K562 (cell line): ENCODE measurements around the gene NABP1. TPM values are rescaled to one million over a fixed set of nuclear protein-coding genes. Genes with fewer than 3 reads are reported as not detected.

Source experiments
- ATF3 ChIP-seq, 2 experiments: fragments of 450-650 bp in 1 of 2; sonication (generic) in 1 of 2; formaldehyde crosslinking in 1 of 2; IDR thresholded peaks in 1 of 2; conservative IDR thresholded peaks in 1 of 2; 2 replicates each; pipeline versions ENCODE4 v1.6.1 to v1.8.1; 2016 to 2023; ENCODE audit warnings: mild to moderate bottlenecking in 2 of 2, moderate library complexity in 2 of 2, inconsistent platforms in 1 of 2, missing genetic modification reagents in 1 of 2
- CBFA2T3 ChIP-seq: fragments of 450-650 bp; IDR thresholded peaks from 2 replicates; pipeline ENCODE4 v1.6.1; 2017
- CCNT2 ChIP-seq: IDR thresholded peaks from 2 replicates; pipeline ENCODE4 v1.6.1; 2011; ENCODE audit warnings: borderline replicate concordance, low read depth, mild to moderate bottlenecking, moderate library complexity, mixed read lengths, low read length; ENCODE audit not compliant: insufficient read length; ENCODE audit errors: extremely low read depth
- COPS2 ChIP-seq: fragments of 450-650 bp; conservative IDR thresholded peaks from 2 replicates; pipeline ENCODE4 v1.6.1; 2016; ENCODE audit warnings: mild to moderate bottlenecking, moderate library complexity
- DPF2 ChIP-seq: fragments of 450-650 bp; IDR thresholded peaks from 2 replicates; pipeline ENCODE4 v1.6.1; 2016
- ILF3 ChIP-seq: fragments of 450-650 bp; IDR thresholded peaks from 2 replicates; pipeline ENCODE4 v1.6.1; 2018; ENCODE audit warnings: antibody characterized with exemption, mild to moderate bottlenecking, moderate library complexity, borderline replicate concordance
- KLF13 ChIP-seq: fragments of 450-650 bp; IDR thresholded peaks from 2 replicates; pipeline ENCODE4 v1.6.1; 2016; ENCODE audit warnings: missing genetic modification characterization, low read depth, mild to moderate bottlenecking, missing compliant biosample characterization, moderate library complexity, borderline replicate concordance
- MBD1 ChIP-seq: fragments of 250-450 bp; sonication (Bioruptor Pico); IDR thresholded peaks from 2 replicates; pipeline ENCODE4 v1.8.0; 2022; ENCODE audit warnings: inconsistent platforms
- MYC ChIP-seq, 2 experiments: fragments of 250-450 bp in 1 of 2; sonication (Bioruptor Pico) in 1 of 2; IDR thresholded peaks; 2 replicates each; pipeline versions ENCODE4 v1.5.1 to v1.6.1; 2012 to 2021; ENCODE audit warnings: low read depth in 2 of 2, borderline replicate concordance in 1 of 2, improper control_type of control experiment in 1 of 2, low read length in 1 of 2, mild to moderate bottlenecking in 1 of 2, moderate library complexity in 1 of 2
- SIN3A ChIP-seq, 2 experiments: fragments of 150-350 bp in 1 of 2; IDR thresholded peaks; 2 replicates each; pipeline ENCODE4 v1.6.1; 2011 to 2016; ENCODE audit warnings: borderline replicate concordance in 2 of 2, low read depth in 2 of 2, low read length in 2 of 2, mild to moderate bottlenecking in 2 of 2, moderate library complexity in 2 of 2; ENCODE audit not compliant: control insufficient read depth in 1 of 2
- SP1 ChIP-seq: sonication (generic); formaldehyde crosslinking; IDR thresholded peaks from 2 replicates; pipeline ENCODE4 v1.8.1; 2022; ENCODE audit warnings: mild to moderate bottlenecking, missing genetic modification reagents
- TOE1 ChIP-seq, 2 experiments: fragments of 450-650 bp in 1 of 2; sonication (generic) in 1 of 2; formaldehyde crosslinking in 1 of 2; IDR thresholded peaks; 2 replicates each; pipeline versions ENCODE4 v1.7.1 to v1.8.0; 2016 to 2022; ENCODE audit warnings: borderline replicate concordance in 2 of 2, mild to moderate bottlenecking in 2 of 2, antibody characterized with exemption in 1 of 2, inconsistent platforms in 1 of 2, low read depth in 1 of 2, missing genetic modification reagents in 1 of 2, moderate library complexity in 1 of 2
- ZBTB49 ChIP-seq: sonication (generic); formaldehyde crosslinking; IDR thresholded peaks from 2 replicates; pipeline ENCODE4 v1.8.0; 2022; ENCODE audit warnings: missing genetic modification reagents, mild to moderate bottlenecking, borderline replicate concordance
- polyA plus RNA-seq, 8 experiments: library from polyadenylated mRNA; depleted of rRNA in 4 of 8; stranded (reverse) in 5 of 8; unstranded in 3 of 8; fragments of >200 nt; fragmentation: Nextera tagmentation in 2 of 8; fragmentation: Illumina TruSeq in 1 of 8; extraction: Ambion mirVana in 2 of 8; extraction: Trizol in 1 of 8; gene quantifications; 2 replicates each; pipeline versions ENCODE4 v1.2.1 to v1.2.3, GENCODE V29; 2011 to 2014; ENCODE audit warnings: inconsistent platforms in 1 of 8, missing spikeins in 1 of 8
- total RNA-seq, 7 experiments: library from RNA; depleted of rRNA in 6 of 7; stranded (reverse); fragments of >200 nt in 6 of 7; fragmentation: Illumina TruSeq in 2 of 7; extraction: Trizol in 2 of 7; gene quantifications; 2 replicates each; pipeline versions ENCODE4 v1.2.1 to v1.2.3, GENCODE V29; 2011 to 2021; ENCODE audit warnings: low replicate concordance in 1 of 7
- TF ChIP-seq, protein P1 (sequence below): sonication (generic); formaldehyde crosslinking; IDR thresholded peaks from 2 replicates; pipeline ENCODE4 v1.9.0; 2022; ENCODE audit warnings: mild to moderate bottlenecking, missing genetic modification reagents
- TF ChIP-seq, protein P2 (sequence below): sonication (generic); formaldehyde crosslinking; IDR thresholded peaks from 2 replicates; pipeline ENCODE4 v1.8.1; 2023; ENCODE audit warnings: mild to moderate bottlenecking, missing genetic modification reagents

Gene NABP1
- total and polyA plus RNA-seq, 9 of the 15 experiments (the other 6 are each of a cell fraction or from before 2014, with no cell fraction given): 12.8 to 44.0 (median 20.2) TPM

DNA sequence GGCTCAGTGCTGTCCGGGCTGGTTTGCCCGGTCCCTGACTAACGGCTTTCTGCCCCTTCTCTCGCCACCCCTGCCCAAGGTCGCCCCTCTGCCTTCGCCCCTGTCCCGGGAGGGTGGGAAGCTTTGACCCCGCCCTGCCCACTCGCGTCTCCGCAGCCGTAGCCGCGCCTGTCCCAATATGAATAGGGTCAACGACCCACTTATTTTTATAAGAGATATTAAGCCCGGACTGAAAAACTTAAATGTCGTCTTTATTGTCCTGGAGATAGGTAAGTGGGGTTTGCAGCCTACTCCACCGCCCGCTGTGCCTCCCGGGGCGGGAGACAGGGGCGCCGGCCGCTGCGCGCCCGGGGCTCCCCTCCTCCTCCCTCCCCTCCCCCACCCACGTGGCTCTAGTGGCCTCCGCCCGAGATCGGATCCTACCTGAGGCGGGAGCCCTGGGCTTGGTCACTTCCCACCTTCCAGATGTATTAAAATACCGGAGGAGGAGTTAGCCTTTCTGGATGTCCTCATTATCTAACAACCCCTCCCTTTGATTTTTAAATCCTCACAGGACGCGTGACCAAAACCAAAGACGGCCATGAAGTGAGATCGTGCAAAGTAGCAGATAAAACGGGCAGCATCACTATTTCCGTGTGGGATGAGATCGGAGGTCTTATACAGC is 633 bp downstream of the NABP1 start (continued):
- TF ChIP-seq, protein P1, sequence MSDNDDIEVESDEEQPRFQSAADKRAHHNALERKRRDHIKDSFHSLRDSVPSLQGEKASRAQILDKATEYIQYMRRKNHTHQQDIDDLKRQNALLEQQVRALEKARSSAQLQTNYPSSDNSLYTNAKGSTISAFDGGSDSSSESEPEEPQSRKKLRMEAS (CRISPR knock-in tag): peak; percentile 53
- peak; percentile 96 for TF ChIP-seq MYC (IDR thresholded peaks at IDR 0.05; ENCODE audit: low read depth, low read length)
- 0 out of 2 replicates have a peak, but pooled peaks have one; percentile 48 for TF ChIP-seq MYC (CRISPR knock-in tag; IDR thresholded peaks at IDR 0.05; ENCODE audit: borderline replicate concordance, low read depth)
- no peak for TF ChIP-seq KLF13 (tag)
- TF ChIP-seq ZBTB49: no peak
- TF ChIP-seq DPF2: 0 out of 2 replicates have a peak, but pooled peaks have one; percentile 16
- TF ChIP-seq MBD1 (CRISPR knock-in tag): no peak
- TF ChIP-seq ATF3 (IDR thresholded peaks at IDR 0.05): no peak
- TF ChIP-seq ATF3 (CRISPR knock-in tag; conservative IDR thresholded peaks at IDR 0.05): no peak
- TF ChIP-seq ILF3: no peak
- peak; percentile 62 to 71; a peak in 2 of 4 replicates for TF ChIP-seq SIN3A (IDR thresholded peaks at IDR 0.05; ENCODE audit: borderline replicate concordance in 2 of 2, control insufficient read depth in 1 of 2, low read depth in 2 of 2, low read length in 2 of 2)
- TF ChIP-seq, protein P2, sequence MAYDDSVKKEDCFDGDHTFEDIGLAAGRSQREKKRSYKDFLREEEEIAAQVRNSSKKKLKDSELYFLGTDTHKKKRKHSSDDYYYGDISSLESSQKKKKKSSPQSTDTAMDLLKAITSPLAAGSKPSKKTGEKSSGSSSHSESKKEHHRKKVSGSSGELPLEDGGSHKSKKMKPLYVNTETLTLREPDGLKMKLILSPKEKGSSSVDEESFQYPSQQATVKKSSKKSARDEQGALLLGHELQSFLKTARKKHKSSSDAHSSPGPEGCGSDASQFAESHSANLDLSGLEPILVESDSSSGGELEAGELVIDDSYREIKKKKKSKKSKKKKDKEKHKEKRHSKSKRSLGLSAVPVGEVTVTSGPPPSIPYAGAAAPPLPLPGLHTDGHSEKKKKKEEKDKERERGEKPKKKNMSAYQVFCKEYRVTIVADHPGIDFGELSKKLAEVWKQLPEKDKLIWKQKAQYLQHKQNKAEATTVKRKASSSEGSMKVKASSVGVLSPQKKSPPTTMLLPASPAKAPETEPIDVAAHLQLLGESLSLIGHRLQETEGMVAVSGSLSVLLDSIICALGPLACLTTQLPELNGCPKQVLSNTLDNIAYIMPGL (CRISPR knock-in tag): no peak
- TF ChIP-seq SP1 (CRISPR knock-in tag): peak; percentile 3; the same call in 1 of the 2 replicates
- TF ChIP-seq CCNT2: peak; percentile 73
- TF ChIP-seq CBFA2T3: peak; percentile 8; the same call in 1 of the 2 replicates
- no peak for TF ChIP-seq TOE1 (IDR thresholded peaks at IDR 0.05; ENCODE audit: borderline replicate concordance)
- no peak for TF ChIP-seq TOE1 (CRISPR knock-in tag; IDR thresholded peaks at IDR 0.05; ENCODE audit: borderline replicate concordance, low read depth)
- no peak for TF ChIP-seq COPS2
- TF ChIP-seq, all 486 proteins: peak for 53
